GM21447 (cell line): ENCODE measurements around the gene KCNG4.
"Not testable (repeated sequence)": the region's sequence is repeated elsewhere in the genome, so short reads cannot be mapped to it uniquely, and the experiment has no call there.

Experiments used
- ATAC-seq: cut with Tn5 transposase; IDR thresholded peaks from one replicate; pipeline ENCODE4 v1.9.1; 2021; ENCODE audit not compliant: unreplicated experiment

KCNG4 gene

DNA sequence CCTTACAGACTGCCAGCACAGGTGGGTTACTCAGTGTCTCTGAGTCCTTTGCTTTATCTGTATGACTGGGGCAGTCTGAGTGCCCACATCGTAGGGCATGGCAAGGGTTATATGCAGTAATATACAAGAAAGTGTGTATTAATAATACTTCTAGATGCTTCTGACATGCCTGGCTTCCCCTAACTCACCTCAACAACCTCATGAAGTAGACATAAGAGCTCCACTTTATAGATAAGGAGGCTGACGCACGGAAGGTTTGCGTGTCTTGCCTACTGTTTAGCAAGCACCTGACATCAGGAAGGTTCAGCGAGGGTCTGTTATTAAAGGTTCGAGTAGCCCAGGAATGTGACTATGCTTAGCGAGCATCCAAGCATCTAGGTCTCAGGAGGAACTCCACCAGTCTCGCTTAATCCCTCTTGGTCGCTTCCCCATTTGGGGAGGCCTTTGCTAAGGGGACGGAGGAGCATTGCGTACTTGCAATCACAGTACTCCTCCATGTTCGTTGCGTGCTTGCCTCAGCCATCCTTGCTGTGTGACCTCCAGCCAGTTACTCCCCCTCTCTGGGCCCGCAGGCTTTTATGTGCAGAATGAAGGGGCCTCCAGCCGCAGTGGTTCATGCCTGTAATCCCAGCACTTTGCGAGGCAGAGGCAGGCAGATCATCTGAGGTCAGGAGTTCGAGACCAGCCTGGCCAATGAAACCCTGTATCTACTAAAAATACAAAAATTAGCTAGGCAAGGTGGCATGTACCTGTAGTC, 1.6 kb downstream of the KCNG4 start:
- no peak for ATAC-seq

DNA sequence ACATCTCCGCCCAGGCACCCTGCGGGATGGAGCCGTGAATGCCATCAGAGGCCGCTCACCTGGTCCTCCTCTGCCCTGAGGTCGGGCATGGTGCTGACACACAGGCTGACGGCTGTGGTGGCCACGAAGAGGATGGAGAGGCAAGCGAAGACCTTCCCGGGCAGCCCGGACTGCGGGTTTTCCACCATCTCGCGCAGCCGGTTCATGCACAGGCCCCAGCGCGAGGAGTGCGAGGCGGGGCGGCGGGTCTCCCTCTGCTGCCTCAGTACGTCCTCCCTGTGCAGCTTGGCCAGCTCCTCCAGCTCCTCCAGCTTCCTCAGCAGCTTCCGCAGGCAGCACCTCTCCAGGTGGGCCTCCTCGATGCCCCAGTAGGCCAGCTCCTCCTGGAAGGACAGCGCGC, 3.1 kb downstream of the KCNG4 start:
- ATAC-seq: no peak

DNA sequence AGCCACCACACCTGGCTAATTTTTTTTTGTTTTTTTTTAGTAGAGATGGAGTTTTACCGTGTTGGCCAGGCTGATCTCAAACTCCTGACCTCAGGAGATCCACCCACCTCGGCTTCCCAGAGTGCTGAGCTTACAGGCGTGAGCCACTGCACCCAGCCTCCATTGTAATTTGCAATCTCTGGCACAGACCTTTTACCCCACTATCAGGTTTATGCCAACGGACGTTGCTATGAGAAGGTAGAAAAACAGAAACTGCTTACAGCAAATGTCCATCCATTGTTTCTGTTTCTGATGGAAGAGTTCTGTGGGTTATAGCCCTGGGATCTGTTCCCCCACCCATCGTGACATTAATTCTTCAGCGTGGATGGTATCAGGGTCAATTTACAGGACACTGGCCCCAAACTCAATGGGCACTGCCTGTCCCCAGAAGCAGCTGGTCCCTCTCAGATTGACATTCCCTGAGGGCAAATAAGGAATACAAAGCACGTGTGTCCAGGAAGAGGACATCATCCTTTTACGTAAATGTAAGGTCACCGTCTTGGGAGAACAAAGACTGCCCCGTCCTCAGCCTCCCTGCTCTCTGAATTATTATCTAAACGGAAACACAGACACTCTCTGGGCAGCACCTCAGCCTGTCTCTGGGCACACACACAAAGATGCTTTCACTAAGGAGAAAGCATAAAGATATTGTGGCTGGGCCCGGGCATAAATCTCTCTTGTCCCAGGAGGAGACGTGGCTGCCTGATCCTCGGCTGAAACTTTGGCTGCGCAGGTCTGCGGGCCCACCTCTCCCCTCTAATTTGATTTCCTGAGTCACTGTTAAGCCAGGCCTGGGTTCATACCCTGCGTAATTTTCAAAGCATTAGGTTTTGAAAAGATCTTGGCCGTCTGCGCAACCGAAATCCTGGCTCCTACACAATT, 5.2 kb downstream of the KCNG4 start:
- ATAC-seq: no peak

DNA sequence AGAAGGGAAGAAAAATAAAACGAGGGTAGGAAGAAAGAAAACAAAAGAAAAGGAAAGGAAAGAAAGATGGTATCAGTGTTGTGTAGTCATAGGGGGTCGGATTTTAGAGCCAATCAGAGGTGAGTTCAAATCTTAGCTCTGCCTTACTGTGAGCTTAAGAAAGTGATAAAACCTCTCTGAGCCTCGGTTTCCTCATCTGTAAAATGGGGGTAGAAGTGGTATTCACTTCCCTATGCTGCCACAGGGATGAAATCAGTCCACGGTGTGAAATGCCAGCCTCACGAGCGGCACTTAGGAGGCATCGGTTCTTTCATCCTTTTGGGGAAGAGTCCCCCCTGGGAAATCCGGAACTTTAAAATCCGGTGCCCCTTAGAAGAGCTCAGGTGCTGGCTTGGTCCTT, 6.1 kb downstream of the KCNG4 start:
- ATAC-seq: no peak

DNA sequence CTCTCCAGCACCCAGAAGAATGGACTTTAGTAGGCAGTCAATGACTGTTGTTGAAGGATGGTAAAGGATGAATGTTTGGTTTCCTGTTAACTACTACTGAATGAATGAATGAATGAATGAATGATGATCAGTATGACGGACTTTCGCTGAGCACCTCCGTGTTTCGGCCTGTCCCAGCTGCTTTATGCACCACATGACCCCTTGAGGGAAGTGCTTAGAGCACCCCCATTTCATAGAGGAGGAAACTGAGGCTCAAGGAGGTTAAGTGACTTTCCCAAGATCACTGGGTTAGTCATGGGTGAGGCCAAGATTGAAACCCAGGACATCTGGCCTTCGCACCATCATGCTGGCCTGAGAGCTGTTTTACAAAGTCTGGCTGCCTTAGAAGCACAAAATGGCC, 6.8 kb downstream of the KCNG4 start:
- ATAC-seq: no peak

DNA sequence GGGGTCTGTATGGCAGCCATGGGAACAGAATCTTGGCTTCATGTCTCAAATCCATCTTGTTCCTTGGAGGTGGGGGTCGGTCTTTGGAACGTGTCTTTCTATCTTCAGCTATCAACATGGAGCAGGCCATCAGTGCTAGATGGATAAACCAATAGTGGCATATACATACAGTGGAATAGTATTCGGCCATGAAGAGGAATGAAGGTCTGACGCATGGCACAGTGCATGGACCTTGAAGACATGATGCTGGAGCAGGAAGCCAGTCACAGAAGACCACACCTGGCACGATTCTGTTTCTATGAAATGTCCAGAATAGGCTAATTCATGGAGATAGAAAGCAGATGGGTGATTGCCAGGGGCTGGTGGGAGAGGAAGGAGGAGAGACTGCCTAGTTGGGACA, 7.8 kb downstream of the KCNG4 start:
- no peak for ATAC-seq

DNA sequence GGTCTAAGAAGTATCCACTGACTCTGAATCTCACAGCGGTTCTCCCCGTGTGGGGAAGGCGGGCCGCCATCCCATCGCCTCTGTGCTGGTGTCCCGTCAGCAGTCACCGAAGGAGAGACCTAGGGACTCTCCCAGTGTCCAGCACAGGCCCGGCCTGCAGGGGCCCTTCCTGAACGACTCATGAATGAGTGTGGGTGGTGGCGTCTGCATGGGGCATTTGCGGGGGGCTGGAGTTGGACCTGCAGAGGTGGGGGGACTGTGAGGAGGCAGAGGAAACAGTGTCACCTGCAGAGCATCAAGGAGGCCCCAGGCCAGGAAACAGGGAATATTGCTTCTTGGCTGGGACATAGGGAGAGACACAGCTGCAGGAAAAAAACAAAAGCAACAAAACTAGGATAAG, 10.3 kb downstream of the KCNG4 start:
- ATAC-seq: no peak

DNA sequence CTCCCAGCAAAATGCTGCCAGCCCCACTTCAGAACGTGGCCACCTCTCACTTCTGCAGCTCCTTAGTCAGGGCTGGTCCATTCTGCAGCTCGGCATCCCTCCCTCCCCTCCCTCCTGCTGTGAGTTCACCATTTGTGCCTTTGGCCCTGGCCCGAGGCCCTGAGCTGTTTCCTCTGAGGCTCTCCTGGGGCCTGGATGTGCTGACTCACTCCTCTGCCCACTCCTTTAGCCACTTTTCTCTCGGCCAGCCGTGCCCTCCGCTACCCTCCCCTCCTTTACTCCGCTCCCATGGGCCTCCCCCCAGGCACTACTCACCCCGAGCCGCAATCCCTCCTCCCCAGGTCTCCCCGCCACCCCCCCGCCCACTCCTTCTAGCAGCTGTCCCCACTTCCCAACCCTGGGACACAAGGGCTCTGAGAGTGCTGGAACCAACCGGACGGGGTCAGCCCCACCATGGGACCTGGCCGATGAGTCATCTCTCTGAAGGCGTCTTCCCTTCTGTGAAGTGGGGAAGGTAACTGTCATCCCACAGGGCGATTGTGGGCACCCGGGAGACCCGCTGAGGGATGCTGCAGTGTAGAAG, 11.5 kb downstream of the KCNG4 start:
- no peak for ATAC-seq

DNA sequence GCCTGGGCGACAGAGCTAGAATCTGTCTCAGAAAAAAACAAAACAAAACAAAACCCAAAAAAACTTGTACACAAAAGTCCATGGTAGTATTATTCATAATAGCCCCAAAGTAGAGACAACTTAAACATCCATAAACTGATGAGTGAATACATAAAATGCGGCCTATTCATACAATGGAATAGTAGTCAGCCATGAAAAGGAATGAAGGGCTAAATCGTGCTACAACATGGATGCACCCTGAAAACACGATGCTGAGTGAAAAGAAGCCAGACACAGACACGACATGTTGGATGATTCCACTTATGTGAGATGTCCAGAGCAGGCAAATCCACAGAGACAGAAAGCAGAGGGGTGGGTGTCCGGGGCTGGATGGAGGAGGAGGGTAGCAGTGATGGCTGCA, 12.3 kb downstream of the KCNG4 start:
- no peak for ATAC-seq

DNA sequence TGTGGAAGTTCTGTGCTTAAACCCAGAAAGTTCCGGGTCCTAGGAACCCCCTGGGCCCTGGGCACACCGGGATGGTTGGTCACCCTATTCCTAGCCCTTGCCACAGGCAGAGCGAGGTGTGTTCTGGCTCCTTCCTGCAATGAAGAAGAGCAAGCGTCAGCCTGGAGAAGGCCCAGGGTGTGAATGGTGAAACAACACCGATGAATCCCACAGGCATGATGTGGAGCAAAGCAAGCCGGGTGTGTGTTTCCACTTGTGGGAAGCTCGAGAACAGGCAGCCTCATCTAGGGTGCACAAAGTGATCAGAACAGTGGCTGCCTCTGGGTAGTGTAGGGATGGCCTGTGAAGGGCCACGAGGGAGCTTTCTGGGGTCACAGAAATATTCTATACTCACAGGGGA, 13.8 kb downstream of the KCNG4 start:
- ATAC-seq: no peak

DNA sequence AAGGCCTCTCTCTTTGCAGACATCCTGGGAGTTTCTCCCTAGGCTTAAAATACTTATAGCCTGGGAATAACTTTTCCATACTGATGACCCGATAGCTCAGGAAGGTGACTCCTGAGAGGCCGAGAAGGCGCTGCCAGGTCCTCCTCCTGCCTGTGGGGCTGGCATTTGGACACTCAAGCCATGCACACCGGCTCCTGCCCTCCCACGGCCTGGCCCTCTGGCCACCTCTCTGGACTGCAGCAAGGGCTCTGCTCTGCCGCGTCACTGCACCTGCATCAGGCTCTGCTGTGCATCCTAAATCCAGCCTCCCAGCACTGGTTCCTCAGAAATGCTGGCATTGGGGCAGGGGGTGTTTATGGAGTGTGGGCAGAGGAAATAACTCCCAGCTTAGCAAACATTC, 14.2 kb downstream of the KCNG4 start:
- ATAC-seq: no peak

DNA sequence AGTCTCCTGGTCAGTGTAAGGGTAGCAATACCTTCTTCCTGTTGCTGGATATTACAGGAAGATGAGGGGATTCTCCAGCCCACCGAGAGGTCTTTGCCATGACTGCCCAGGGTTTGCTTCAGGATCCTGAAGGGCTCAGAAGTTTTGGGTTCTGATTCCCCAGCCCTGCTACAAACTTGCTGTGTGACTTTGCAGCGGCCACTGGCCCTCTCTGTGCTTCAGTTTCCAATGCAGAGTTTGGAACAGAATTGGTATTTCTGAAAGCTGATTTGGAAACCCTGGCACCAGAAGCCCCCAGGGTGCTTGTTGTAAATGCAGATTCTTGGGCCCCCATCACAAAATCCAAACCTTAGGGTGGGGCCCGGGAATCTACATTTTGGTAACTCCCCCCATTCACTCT, 14.7 kb downstream of the KCNG4 start:
- no peak for ATAC-seq

DNA sequence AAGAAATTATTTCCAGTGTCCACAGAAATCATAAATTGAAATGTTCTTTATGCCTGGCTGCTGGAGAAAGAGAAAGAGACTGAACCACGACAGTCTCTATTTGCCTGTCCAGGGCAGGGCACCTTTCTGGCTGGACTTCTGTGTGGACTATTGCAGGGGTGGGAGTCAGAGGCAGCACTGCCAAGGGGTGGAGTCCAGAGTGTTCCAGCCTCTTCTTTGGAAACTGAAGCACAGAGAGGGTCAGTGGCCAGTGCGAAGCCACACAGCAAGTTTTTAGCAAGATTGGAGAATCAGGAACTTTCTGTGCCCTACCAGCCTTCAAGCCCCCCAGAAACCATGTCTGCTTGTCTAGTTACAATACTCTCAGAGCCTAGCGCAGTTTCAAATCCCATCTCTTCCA, 15.3 kb downstream of the KCNG4 start:
- no peak for ATAC-seq

DNA sequence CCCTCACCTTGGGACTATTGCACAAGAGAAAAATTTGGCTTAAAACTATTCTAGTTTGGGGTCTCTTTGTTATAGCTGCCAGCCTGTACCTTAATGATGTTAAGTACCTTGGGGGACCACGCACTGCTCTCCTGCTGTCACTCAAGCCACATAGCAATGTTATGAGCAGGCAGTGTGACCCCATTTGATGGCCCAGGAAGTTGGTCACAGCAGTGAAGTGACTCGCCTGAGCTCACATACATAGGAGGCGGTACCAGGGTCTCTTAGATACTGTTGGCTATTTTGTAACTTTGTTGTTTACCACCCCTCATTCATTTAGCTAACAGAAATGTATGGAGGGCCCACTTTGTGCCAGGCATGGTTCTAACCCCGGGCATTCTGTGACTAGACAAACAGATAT, 16.4 kb downstream of the KCNG4 start:
- no peak for ATAC-seq

DNA sequence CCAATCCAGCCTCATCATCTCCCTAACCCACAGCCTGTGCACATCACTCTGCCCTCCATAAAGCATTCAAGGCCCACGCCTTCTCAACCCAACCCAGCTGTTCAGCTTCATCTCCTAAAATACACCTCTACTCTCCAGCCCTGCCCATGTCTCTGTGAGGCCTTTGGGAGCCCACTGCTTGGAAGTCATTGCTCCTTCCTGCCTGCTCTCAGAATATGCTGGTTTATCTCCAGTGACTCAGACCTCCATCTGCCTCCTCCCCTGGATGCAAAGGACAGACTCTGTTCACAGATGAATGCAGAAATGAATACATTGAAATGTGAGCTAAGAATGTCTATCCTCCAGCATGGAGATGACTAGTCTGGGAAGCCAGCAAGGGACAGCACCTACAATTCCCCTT, 19.0 kb downstream of the KCNG4 start:
- ATAC-seq: no peak

DNA sequence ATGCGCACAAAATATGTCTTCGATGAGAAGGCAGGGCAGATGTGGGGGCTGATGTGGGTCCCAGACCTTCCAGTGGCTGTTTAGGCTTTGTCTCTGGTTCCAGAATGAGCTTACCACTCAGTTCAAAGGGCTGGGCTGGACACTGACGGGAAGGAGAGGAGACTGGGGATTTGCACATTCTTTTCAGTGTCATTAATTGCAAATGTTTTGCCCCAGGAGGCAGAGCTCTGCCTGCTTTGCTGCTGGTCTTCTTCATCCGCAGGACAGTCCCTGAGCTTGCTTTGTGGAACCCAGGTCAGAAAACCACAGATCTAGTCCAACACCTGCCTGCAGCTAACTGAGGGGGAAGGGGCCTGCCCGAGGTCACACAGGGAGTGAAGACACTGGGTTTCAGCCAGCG, 20.9 kb downstream of the KCNG4 start:
- ATAC-seq: no peak

DNA sequence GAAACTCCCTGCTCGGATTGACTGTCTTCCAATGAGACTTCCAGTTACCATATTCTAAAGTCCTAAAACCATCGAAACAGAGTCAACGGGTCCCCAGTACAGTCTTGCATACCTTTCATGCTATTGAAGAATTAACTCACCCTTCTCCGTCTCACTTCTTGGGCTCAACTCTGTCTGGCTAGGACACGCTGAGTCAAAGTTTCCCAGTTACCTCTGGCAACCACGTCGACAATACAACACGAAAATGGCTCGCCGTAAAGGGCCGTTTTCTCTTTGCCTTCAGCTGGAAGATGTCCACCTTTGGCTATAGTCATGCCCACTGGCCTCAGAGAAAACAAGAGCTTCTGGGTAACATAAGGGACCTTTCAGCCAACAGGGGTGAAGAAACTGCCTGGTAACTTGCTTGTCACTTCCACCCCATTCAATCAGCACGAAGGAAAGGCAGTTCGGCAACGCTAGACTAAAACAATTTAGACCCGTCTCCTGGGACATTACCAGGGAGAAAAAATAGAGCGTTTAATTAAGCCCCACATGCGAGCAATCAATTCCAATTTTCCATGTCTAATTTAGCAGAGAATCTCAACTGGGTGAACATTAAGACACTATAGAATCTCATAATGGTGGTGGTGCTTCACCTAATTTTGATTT, 21.5 kb downstream of the KCNG4 start:
- ATAC-seq: no peak

DNA sequence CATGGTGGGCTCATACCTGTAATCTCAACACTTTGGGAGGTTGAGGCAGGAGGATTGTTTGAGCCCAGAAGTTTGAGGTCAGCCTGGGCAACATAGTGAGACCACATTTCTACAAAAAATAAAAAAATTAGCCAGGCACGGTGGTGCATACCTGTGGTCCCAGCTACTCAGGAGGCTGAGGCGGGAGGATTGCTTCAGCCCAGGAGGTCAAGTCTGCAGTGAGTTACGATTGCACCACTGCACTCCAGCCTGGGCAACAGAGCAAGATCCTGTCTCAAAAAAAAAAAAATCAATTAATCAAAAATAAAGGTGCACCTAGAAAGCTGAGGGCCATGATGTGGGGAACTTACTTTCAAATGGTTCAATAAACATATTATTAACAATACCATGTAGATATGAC, 23.7 kb downstream of the KCNG4 start:
- ATAC-seq: not testable (repeated sequence)

DNA sequence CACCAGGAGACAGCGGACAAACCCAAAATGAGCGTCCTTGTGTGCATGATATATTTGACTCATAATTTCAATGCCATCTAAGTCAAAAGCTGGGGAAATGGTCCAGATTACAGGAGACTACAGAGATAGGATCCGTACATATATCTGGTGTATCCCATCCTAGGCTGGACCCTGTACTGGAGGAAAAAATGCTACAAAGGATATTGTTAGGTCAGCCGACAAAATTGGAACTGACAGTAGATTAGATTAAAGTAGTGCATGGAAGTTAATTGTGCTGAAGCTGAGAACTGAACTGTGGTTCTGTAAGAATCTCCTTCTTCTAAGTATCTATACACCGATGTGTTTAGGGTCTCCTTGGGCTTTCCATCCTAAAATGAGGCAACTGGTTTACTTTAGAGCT, 24.3 kb downstream of the KCNG4 start:
- no peak for ATAC-seq

DNA sequence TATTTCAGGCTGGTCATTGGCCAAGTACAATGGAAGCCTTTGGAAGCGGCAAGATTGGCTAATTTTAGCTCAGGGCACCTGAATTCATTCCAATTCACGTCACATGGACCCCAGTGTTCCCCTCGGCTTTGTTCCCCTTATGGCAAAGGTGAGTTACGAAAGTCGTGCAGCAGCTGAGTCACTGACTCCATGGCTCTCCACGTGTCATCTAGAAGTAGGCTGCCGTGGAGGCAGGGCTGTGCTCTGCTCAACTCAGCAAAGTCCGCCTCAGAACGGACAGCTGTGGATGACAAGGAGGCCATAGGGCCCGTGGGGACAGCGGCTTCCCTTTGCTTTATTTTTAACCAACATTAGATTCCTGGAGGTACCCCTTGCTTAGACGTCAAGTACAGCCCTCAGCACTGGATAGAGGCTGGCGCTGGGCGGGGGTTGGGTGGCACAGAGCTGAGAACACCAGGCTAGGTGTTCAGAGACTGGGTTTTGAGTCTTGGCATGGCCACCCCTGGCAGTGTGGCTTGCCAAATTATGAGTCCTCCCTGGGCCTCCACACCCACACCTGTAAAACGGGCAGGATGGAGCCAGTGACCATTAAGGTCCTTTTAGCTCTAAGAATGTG, 25.3 kb downstream of the KCNG4 start:
- ATAC-seq: no peak

DNA sequence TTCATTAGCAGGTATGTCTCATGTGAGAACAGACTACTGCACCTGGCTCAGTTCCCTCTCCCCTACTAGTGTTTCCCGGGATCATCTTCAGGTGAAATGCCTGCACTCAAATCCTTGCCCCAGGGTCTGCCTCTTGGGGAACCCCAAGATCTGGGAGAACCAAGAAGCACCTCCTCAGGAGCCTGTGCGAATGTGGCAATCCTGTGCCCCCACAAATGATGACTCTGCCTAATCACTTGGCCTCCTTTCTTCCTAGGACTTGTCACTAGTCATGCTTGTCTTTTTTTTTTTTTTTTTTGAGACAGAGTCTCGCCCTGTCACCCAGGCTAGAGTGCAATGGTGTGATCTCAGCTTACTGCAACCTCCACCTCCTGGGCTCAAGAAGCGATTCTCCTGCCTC, 27.2 kb downstream of the KCNG4 start:
- ATAC-seq: no peak
